CD4-positive, alpha-beta T cell (primary cell): ENCODE measurements around the gene FGD5. TPM values are rescaled to one million over a fixed set of nuclear protein-coding genes. Genes with fewer than 3 reads are reported as not detected.

Source experiments
- ATAC-seq: fragments of 200-7000 bp; cut with Tn5 transposase; one replicate; pipeline ENCODE4 v1.10.0; 2022; ENCODE audit warnings: mild to moderate bottlenecking; ENCODE audit not compliant: poor library complexity
- CTCF ChIA-PET: fragments of 350-600 bp; sonication (Branson Sonifier 250); formaldehyde crosslinking; loops from one replicate; lab custom pipeline; 2021; ENCODE audit warnings: antibody characterized with exemption, inconsistent platforms; lab: Charles Lee
- POLR2A ChIA-PET: fragments of 350-600 bp; sonication (Branson Sonifier 250); formaldehyde crosslinking; loops from one replicate; lab custom pipeline; 2021; ENCODE audit warnings: antibody characterized with exemption, inconsistent platforms; lab: Charles Lee
- DNase-seq, 14 experiments: peaks; one replicate each; pipeline ENCODE4 v3.0.0-alpha.2; 2013 to 2020; ENCODE audit warnings: mixed read lengths in 2 of 14
- H3K27ac ChIP-seq, 2 donors: one replicate each; pipeline versions ENCODE4 v1.5.1 to v1.7.0; 2013; ENCODE audit warnings: low read length in 2 of 2, low read depth in 1 of 2, mild to moderate bottlenecking in 1 of 2
- H3K27me3 ChIP-seq, 2 experiments: 1 replicate in 1 of 2; 2 replicates in 1 of 2; pipeline versions ENCODE4 v1.6.1 to v1.7.0; 2013; ENCODE audit warnings: low read length in 2 of 2, control low read depth in 1 of 2, mild to moderate bottlenecking in 1 of 2, moderate library complexity in 1 of 2; ENCODE audit not compliant: insufficient read depth in 2 of 2, control insufficient read depth in 1 of 2
- H3K36me3 ChIP-seq: one replicate; pipeline ENCODE4 v1.6.1; 2013; ENCODE audit warnings: low read length, control low read depth; ENCODE audit not compliant: insufficient read depth
- H3K4me1 ChIP-seq: one replicate; pipeline ENCODE4 v1.6.1; 2013; ENCODE audit warnings: low read length, control low read depth; ENCODE audit not compliant: insufficient read depth
- H3K4me3 ChIP-seq: one replicate; pipeline ENCODE4 v1.5.1; 2013; ENCODE audit warnings: mild to moderate bottlenecking, low read length, moderate library complexity
- H3K9me3 ChIP-seq, 2 experiments: 1 replicate in 1 of 2; 2 replicates in 1 of 2; pipeline versions ENCODE4 v1.6.1 to v1.7.0; 2013; ENCODE audit warnings: low read length in 2 of 2, mild to moderate bottlenecking in 2 of 2, control low read depth in 1 of 2, moderate library complexity in 1 of 2; ENCODE audit not compliant: control insufficient read depth in 1 of 2, insufficient read depth in 1 of 2
- H3K27ac Mint-ChIP-seq: one replicate; pipeline ENCODE4 v1.8.0; 2020; ENCODE audit warnings: mixed read lengths
- H3K27me3 Mint-ChIP-seq: one replicate; pipeline ENCODE4 v1.8.0; 2021; ENCODE audit warnings: mixed read lengths
- H3K36me3 Mint-ChIP-seq: one replicate; pipeline ENCODE4 v1.8.0; 2021; ENCODE audit warnings: low read depth, mixed read lengths
- H3K4me1 Mint-ChIP-seq: one replicate; pipeline ENCODE4 v1.8.0; 2021; ENCODE audit warnings: low read depth, mixed read lengths
- H3K4me3 Mint-ChIP-seq: one replicate; pipeline ENCODE4 v1.8.0; 2020; ENCODE audit warnings: mild to moderate bottlenecking, mixed read lengths
- H3K9me3 Mint-ChIP-seq: one replicate; pipeline ENCODE4 v1.8.0; 2020; ENCODE audit warnings: mixed read lengths
- CTCF ChIP-seq: fragments of 200-600 bp; IDR thresholded peaks from one replicate; pipeline ENCODE4 v1.8.0; 2022; ENCODE audit warnings: antibody characterized with exemption, mild to moderate bottlenecking
- intact Hi-C, 2 experiments: fragments of 100-400 bp; cut with DNase I in 1 of 2; cut with micrococcal nuclease in 1 of 2; formaldehyde crosslinking; loops; one replicate each; pipeline versions ENCODE4 v1.15.1 to v1.9.0; 2023 to 2025; cut with DNase I, micrococcal nuclease
- total RNA-seq, 174 experiments: library from RNA in 2 of 174; stranded (reverse) in 2 of 174; gene quantifications; one replicate each; pipeline ENCODE4 v1.2.3 and lab custom pipeline; 2021 to 2026

The FGD5 gene
- total RNA-seq, 2 experiments from 2014 or later = not detected

- Mint-ChIP-seq H3K27ac (no peak overlapping the region), H3K4me3 (no peak overlapping the region), H3K27me3 (peaks cover 10% of the 10 kb centered on the region), H3K9me3 (no peaks in the 10 kb centered on the region), H3K36me3 (no peaks in the 10 kb centered on the region), H3K4me1 (peaks cover 9% of the 10 kb centered on the region)
- ChIA-PET POLR2A (no interaction called here), CTCF (no interaction called here)
- TF ChIP-seq CTCF = no peak
- Histone ChIP-seq H3K27ac (no peak overlapping the region), H3K27me3 (no peaks in the 10 kb centered on the region), H3K4me1 (peaks cover 12% of the 10 kb centered on the region), H3K36me3 (no peaks in the 10 kb centered on the region), H3K4me3 (no peak overlapping the region), H3K9me3 (peaks cover 0 to 3% of the 10 kb centered on the region in 2 experiments)
- ATAC-seq (no peak), DNase-seq (no peak)
- intact Hi-C loops = no loop called here
These were observed 30.1 kb downstream of the FGD5 start for GRCh38 chr3:14848906-14849305.

DNA sequence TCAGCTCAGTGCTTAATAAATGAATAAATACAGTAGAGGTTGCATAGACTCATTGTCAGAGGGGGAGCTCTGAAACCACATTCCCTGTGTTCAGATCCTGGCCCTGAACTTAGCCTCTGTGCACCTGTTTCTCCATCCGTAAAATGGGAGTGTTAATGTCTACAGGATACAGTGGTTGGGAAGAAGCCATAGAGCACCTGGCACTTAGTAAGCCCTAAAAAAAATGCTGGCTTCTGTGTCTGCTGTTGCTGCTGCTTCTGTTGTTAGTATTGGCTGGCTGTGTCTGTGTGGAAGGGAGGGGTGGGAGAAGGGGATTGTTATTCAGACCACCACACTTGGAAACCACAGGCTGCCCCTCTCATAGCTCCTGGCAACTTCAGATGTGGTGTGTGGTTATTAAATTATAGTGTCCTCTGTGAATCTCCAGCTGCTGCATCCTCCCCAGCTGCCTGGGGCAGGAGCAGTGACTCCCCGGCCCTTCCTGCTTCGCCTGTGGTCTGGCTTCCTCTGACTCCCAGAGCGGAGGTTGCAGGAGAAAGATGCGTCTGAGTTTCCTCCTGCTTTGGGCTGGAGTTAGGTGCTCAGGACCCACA, 31.0 kb downstream of the FGD5 start:
- H3K27ac Mint-ChIP-seq = no peak overlapping the region
- CTCF ChIA-PET = no interaction called here

DNA sequence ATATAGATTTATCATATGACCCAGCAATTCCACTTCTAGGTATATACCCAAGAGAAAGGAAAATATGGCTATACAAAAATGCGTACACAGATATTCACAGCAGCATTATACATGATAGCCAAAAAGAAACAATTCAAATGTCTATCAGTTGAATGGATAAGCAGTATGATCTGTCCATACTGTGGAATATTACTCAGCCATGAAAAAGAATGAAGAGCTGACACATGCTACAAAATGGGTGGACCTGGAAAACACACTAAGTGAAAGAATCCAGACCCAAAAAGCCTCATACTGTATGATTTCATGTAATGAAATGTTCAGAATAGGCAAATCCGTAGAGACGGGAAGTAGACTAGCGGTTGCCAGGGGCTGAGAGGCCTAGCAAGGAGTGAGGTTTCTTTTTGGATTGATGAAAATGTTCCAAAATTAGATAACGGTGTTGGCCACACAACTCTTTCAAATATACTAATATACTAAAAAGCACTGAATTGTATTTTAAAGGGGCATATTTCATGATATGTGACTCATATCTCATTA, 33.4 kb downstream of the FGD5 start:
- H3K27ac ChIP-seq = no peak overlapping the region
- H3K36me3 Mint-ChIP-seq = no peaks in the 10 kb centered on the region
- ATAC-seq = no peak
- H3K9me3 Mint-ChIP-seq = no peaks in the 10 kb centered on the region
- peaks cover 9% of the 10 kb centered on the region for H3K4me1 Mint-ChIP-seq
- no peak overlapping the region for H3K27ac Mint-ChIP-seq
- no peaks in the 10 kb centered on the region for H3K36me3 ChIP-seq
- H3K4me1 ChIP-seq = peaks cover 12% of the 10 kb centered on the region
- ChIA-PET POLR2A (no interaction called here), CTCF (no interaction called here)
- no peaks in the 10 kb centered on the region for H3K27me3 ChIP-seq
- H3K4me3 Mint-ChIP-seq = no peak overlapping the region
- intact Hi-C loops = no loop called here
- H3K9me3 ChIP-seq = peaks cover 0 to 3% of the 10 kb centered on the region in 2 experiments
- no peak for DNase-seq
- no peak for TF ChIP-seq CTCF
- peaks cover 15% of the 10 kb centered on the region for H3K27me3 Mint-ChIP-seq
- H3K4me3 ChIP-seq = no peak overlapping the region

More for the DNA sequence above, 31.0 kb downstream of the FGD5 start:
- no peaks in the 10 kb centered on the region for H3K27me3 ChIP-seq
- ATAC-seq (no peak), DNase-seq (no peak)
- no peak overlapping the region for H3K4me3 Mint-ChIP-seq
- intact Hi-C loops = no loop called here
- H3K27me3 Mint-ChIP-seq = peaks cover 10% of the 10 kb centered on the region
- no peak overlapping the region for H3K4me3 ChIP-seq
- TF ChIP-seq CTCF = no peak
- H3K27ac ChIP-seq = no peak overlapping the region
- no peaks in the 10 kb centered on the region for H3K36me3 Mint-ChIP-seq
- peaks cover 9% of the 10 kb centered on the region for H3K4me1 Mint-ChIP-seq
- H3K9me3 ChIP-seq = peaks cover 0 to 3% of the 10 kb centered on the region in 2 experiments
- peaks cover 12% of the 10 kb centered on the region for H3K4me1 ChIP-seq
- no peaks in the 10 kb centered on the region for H3K9me3 Mint-ChIP-seq
- POLR2A ChIA-PET = interaction anchor here (0.7 kb wide), 1 partner anchor 72 kb away, joined by 4 read pairs; no protein-coding TSS in a partner anchor
- H3K36me3 ChIP-seq = no peaks in the 10 kb centered on the region
